Head of caudate nucleus (tissue), 42 donors: ENCODE measurements around the gene OCA2.
A peak's percentile ranks its signal among the peaks of the same experiment; 100 is the strongest.

Experiments used
- DNase-seq, 42 donors: peaks; one replicate each; pipeline versions ENCODE4 v3.0.0 to v3.0.0-alpha.2; 2020 to 2021; ENCODE audit warnings: mixed read lengths in 7 of 42
- intact Hi-C: fragments of 100-400 bp; cut with DNase I; formaldehyde crosslinking; loops from one replicate; pipeline ENCODE4 v1.15.0; 2022

The OCA2 gene

DNA sequence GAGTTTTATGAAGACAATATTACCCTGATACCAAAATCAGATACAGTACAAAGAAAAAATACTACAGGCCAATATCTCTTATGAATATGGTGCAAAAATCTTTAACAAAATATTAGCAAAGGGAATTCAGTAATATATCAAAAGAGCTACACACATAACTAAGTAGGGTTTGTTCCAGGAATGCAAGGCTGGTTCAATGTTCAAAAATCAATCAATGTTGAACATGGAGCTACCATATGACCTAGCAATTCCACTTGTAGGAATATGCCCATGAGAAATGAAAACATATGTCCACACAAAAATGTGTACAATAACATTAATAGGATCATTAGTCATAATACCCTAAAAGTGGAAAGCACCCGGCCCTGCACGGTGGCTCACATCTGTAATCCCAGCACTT is 7.8 kb downstream of the OCA2 start:
- DNase-seq: peak in 1 of 42 donors; percentile 24
- intact Hi-C loops: no loop called here

GRCh38 chr15:28086175-28086703 is 12.9 kb downstream of the OCA2 start:
- intact Hi-C loops: no loop called here
- peak in 10 of 42 donors; percentile 26 to 70 (median 52) for DNase-seq

- DNase-seq: peak in 1 of 42 donors; percentile 18
- intact Hi-C loops: no loop called here
These were observed 13.5 kb downstream of the OCA2 start for GRCh38 chr15:28085489-28086174.

DNA sequence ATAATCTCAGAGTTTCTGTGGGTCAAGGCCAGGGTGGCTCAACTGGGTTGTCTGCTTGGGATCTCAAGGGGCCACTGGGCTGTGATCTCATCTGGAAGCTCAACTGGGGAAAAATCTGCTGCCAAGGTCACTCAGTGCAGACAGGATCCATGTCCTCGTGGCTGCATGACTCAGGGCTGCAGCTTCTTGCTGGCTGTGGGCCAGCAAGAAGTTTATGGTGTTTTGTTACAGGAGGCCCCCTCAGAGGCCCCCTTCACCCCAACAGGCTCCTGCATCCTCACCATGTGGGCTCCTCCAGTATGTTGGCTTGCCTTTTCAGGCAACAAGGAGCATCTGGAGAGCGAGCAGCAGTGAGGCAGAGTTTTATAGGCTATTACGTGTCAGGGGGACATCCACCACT is 14.6 kb downstream of the OCA2 start:
- intact Hi-C loops: no loop called here
- no peak for DNase-seq

DNA sequence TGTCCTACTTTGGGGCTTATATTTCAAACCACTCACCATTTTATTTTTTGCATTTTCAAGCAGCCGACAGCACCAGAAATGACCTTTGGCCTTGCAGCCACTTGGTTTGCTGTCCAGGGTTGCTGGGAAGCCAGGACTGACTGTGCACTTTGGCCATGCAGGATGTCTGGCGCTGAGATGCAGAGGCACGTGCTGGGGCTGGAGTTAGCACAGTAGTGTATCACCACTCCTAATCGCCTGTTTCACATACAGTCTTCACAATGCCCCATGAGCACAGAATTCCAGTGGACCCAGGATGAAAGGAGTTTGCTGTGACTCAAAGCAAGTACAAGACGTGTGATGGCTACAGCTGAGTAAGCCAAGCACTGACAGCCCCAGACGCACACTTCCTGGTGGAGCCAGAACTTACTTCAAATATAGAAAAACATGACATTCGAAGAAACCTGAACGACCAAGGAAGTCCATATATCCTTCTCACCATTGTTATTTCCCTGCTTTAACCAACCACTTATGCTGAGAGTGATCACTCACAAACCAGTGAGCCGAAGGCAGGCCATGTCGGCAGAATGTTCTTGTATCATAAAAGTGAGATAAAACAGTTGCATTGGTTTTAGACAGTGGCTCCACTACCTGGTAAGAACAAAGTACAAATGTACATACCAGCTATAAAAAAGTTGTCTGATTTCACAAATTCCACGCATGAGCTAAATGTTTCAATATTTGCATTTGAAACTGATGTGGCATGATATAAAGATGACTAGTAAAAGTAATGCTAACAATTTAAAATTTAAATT is 16.0 kb downstream of the OCA2 start:
- DNase-seq: peak in 1 of 42 donors; percentile 25
- intact Hi-C loops: no loop called here

GRCh38 chr15:28081594-28081993 is 17.5 kb downstream of the OCA2 start:
- DNase-seq: no peak
- intact Hi-C loops: no loop called here

DNA sequence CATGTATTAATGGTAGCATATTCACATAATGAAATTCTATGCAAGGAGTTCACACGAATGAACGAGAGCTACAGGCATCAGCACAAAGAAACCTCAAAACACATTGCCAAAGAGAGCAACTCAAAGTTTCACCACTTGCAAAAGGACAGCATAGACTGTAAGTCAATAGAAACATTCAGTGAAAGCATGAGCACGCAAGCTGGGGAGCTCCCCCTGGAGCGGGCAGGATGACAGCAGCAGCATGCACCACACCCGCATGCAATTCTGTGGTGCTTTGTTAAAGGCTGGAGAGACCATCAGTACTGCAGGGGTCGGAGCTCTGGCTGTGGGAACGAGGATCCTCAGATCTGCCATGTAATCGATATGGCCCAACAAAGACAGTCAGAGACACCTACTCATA is 18.7 kb downstream of the OCA2 start:
- peak in 1 of 42 donors; percentile 25 for DNase-seq
- intact Hi-C loops: no loop called here

GRCh38 chr15:28079313-28079969 is 19.7 kb downstream of the OCA2 start:
- intact Hi-C loops: no loop called here
- DNase-seq: no peak

GRCh38 chr15:28078191-28078719 is 20.9 kb downstream of the OCA2 start:
- intact Hi-C loops: no loop called here
- DNase-seq: peak in 1 of 42 donors; percentile 27

DNA sequence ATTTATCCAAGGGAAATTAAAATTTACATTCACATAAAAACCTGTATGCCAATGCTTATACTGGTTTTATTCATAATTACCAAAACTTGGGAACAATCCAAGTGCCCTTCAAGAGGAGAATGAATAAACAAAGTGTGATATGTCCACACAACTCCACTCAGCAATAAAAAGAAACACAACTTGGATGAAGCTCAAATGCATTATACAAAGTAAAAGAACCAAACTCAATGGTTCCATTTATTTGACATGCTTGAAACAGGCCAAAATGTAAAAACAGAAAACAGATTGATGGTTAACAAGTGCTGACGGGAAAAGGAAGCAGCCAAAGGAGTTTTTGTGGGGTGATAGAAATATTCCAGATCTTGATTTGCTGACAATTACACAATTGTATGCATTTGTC is 23.5 kb downstream of the OCA2 start:
- intact Hi-C loops: no loop called here
- no peak for DNase-seq

GRCh38 chr15:28068930-28069329 is 30.2 kb downstream of the OCA2 start:
- no peak for DNase-seq
- intact Hi-C loops: no loop called here

DNA sequence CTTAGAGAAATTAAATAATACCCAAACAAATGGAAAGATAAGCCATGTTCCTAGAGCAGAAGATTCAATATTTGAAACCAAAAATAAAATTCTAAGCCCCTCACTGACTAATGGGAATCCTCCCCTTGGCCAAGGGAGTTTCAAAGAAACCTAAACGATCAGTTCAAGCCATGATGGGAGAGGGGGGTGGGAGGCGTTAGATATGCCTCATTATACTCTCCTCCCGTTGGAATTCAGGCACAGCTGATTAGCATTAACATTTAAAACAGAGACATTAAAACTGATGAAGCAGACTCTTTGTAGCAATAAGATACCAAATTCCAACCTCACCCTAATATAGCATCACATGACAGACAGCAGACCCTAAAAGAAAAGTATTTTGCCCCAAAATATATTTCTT is 32.9 kb downstream of the OCA2 start:
- DNase-seq: no peak
- intact Hi-C loops: no loop called here

DNA sequence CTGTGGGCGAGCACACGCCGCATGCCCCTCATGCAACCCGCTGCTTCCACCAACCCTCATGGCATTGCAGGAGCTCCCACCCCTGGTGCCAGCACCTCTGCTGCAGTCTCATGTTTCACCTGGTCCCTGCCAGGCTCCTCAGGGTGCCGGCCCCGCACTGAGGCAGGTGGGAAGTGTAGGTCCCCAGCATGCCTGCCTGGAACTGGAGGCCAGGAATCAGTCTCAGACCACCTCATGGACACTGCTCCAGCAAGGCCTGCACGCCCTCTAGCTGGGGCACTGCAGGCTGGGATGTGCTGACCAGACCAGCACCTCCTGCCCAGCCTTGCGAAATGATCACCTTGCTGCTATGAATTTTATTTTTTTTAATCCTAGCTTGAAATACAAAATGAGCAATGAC is 39.1 kb downstream of the OCA2 start:
- intact Hi-C loops: no loop called here

DNA sequence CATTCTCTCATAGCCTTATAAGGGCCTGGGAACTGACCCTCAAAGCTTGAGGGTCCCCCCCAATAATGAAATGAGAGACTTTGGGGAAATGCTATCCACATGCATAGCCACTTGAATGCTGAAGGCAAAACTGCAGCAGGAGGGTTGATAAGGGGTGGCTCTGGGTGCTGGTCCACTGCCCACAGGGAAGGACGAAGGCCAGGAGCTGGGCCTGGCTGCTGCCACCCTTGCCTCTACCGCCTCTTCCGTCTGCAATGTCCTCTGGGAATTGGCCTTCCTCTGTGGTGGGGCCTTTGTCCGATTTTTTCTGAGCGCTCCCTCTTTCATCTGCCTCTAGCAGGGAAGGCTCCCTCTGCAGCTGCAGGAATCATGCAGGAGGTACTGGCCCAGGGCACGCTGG is 41.0 kb downstream of the OCA2 start:
- intact Hi-C loops: no loop called here

More for the DNA sequence above, 39.1 kb downstream of the OCA2 start:
- no peak for DNase-seq

GRCh38 chr15:28051955-28052633 is 47.0 kb downstream of the OCA2 start:
- intact Hi-C loops: no loop called here
- DNase-seq: no peak

More for the DNA sequence above, 41.0 kb downstream of the OCA2 start:
- no peak for DNase-seq

DNA sequence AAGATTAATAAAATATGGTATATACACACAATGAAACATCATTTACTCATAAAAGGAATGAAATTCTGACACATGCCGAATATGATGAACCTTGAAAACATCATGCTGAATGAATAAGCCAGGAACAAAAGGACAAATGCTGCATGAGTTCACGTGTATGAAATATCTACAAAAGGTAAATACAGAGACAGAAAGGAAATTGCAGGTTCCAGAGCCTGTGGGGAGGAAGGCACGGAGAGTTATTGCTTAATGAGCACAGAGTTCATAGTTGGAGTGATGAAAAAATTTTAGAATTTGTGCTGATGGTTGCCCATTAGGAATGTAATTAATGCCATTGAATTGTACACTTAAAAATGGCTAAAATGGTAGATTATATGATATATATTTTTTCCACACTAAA is 49.5 kb downstream of the OCA2 start:
- intact Hi-C loops: no loop called here
- DNase-seq: no peak

- no peak for DNase-seq
- intact Hi-C loops: no loop called here
These were observed 51.8 kb downstream of the OCA2 start for GRCh38 chr15:28047277-28047676.

DNA sequence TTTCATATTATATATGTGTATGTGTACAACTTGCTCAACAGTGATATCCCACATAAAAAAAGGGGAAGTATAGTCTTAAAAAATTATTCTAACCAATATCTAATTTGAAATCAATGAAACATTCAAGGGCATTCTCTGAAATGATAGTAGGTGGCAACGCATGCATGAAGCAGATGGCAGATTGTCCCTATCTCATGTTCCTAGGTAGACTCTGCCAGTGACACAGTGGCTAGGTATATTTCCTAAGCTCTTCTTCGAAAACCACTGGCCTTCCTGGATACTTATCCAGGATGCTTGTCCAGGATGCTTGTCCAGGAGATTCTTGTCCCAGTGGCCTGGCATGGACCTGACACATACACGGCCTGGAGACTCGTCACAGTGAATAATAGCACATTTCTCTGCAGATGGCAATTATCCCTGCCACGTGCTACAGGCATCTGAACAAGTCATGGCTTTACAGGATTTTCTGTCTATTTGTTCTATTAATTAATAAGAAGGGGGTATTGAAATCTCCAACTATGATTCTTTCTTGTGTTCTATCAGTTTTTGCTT is 54.9 kb downstream of the OCA2 start:
- DNase-seq: no peak

DNA sequence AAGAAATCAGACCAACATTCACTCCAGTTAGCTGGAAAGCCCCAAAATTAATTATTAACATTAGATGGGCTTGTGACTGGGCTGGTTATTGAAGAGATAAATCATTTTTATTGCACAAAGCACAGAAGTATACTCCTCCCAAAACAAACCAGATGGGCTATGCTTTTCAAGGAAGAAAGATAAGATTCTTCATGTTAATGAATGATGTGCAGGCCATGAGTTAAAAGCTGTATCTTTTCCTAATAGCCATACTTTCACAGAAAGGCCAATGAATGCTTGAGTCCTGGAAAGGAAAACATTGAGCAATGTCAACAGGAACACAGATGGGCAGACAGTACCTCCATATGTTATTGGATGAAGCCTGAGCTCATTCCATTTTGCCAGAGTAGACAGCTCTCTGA is 55.4 kb downstream of the OCA2 start:
- no peak for DNase-seq
- intact Hi-C loops: no loop called here

More for the DNA sequence above, 54.9 kb downstream of the OCA2 start:
- intact Hi-C loops: no loop called here
